ENCODE results near the gene USP20.
"Not testable (repeated sequence)": the region's sequence is repeated elsewhere in the genome, so short reads cannot be mapped to it uniquely, and the experiment has no call there.

USP20 gene

DNA sequence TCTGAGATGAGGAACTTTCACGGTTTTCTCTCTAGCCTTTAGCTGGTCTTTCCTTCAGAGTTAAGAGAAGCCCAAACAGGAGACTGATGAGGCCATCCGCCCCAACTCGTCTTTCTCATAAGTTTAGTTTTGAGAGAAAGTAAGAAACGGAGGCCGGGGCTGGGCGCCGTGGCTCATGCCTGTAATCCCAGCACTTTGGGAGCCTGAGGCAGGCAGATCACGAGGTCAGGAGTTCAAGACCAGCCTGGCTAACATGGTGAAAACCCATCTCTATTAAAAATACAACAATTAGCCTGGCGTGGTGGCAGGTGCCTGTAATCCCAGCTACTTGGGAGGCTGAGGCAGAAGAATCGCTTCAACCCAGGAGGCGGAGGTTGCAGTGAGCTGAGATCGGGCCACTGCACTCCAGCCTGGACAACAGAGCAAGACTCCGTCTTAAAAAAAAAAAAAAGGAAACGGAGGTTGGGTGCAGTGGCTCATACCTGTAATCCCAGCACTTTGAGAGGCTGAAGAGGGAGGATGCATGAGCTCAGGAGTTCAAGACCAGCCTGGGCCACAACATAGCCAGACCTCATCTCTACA is 55.6 kb downstream of the USP20 start:
- DNase-seq (ENCODE audit: low spot score), result not testable (repeated sequence)

GRCh38 chr9:129891569-129891968 is 56.3 kb downstream of the USP20 start:
- no peak for DNase-seq (ENCODE audit: low spot score)

GRCh38 chr9:129894120-129894823 is 59.0 kb downstream of the USP20 start:
- no peak for DNase-seq (ENCODE audit: low spot score)

- no peak for DNase-seq (ENCODE audit: low spot score)
These were observed 60.4 kb downstream of the USP20 start for GRCh38 chr9:129895376-129896268.

DNA sequence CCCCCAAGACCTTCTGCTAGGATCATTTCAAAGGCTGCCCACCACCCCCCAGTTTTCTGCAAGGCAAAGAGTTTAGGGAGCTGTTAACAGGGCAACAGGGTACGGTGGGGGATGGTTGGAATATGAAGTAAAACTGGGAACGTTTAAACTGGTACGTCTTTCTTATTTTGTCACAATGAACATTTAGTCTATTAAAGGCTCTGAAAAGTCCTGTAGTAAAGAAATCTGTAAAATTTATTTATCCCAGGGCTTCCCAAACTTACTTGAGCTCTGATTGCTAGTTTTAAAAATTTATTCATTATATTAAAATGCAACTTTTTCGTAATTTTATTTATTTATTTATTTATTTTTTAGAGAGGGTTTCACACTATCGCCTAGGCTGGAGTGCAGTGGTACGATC is 62.0 kb downstream of the USP20 start:
- DNase-seq (ENCODE audit: low spot score), result no peak

GRCh38 chr9:129898185-129898584 is 62.9 kb downstream of the USP20 start:
- DNase-seq (ENCODE audit: low spot score), result peak; percentile 43

DNA sequence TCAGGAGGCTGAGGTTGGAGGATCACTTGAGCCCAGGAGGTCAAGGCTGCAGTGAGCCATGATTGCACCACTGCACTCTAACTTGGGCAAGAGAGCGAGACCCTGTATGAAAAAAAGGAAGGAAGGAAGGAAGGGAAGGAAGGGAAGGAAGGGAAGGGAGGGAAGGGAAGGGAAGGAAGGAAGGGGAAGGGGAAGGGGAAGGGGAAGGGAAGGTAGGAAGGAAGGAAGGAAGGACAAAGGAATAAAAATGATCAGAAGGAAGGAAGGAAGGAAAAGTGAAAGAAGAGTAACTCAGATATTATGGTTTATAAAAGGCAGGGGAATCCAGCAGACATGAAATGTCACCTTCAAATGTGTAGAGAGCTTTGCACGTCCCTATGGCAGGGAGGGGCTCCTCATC is 64.4 kb downstream of the USP20 start:
- DNase-seq (ENCODE audit: low spot score), result no peak

DNA sequence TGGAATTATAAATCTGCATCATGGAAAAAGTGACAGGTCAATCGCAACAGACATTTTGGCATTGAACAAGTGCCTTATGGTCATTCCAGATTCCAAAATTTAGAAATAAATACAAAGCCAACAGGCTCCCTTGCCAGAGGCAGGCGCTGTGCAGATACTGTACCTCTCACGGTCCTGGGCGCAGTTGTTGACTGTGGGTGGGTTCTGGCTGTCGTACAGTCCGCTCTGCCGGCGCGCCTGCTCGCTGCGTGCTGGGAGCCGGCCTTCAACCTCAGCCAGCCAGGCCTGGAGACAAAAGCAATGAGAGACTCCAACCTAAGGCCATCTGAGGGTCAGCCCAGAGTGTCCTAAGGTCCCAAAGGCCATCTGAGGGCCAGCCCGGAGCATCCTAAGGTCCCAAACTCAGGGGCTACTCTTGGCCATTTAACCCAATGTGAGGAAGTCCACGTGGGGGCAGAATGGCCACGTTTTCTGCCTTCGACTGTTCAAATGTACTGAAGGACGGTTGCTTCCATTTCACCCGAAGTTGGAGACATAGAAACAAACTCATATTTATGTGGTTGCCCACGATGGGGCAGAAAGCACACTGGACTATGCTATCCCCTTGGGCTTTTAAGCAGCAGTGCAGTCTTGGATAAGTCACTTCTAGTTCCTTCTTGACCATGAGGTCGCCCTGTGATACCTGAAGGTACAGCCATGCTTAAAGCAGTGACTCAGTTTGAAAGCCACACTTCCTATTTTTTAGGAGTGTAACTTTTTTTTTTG is 65.2 kb downstream of the USP20 start:
- no peak for DNase-seq (ENCODE audit: low spot score)

- DNase-seq (ENCODE audit: low spot score), result no peak
These were observed 66.9 kb downstream of the USP20 start for GRCh38 chr9:129901993-129902739.

DNA sequence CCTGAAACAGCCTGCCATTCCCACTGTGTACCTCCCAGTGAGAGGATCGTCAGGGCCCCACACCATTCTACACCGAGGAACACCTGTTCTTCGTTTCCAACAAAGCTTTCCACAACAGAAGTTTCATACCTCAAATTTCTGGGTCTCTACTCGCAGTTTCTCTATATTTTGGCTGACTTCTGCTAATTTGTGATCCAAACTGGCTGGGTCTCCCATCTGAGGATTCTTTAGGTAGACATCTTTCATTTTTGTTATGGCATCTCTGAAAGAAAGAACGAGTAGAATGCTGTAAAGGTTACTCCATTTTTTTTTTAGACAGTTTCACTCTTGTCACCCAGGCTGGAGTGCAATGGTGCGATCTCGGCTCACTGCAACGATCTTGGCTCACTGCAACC is 67.5 kb downstream of the USP20 start:
- DNase-seq (ENCODE audit: low spot score), result no peak

- no peak for DNase-seq (ENCODE audit: low spot score)
These were observed 69.5 kb downstream of the USP20 start for GRCh38 chr9:129904734-129905133.

DNA sequence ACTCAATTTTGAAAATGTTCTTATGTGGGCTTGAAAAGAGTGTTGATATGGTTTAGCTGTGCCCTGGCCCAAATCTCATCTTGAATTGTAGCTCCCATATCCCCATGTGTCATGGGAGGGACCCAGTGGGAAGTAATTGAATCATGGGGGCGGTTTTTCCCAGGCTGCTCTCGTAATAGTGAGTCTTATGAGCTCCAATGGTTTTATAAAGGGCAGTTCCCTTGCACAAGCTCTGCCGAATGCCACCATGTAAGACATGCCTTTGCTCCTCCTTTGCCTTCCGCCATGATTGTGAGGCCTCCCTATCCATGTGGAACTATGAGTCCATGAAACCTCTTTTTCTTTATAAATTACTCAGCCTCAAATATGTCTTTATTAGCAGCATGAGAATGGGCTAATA is 71.0 kb downstream of the USP20 start:
- no peak for DNase-seq (ENCODE audit: low spot score)

DNA sequence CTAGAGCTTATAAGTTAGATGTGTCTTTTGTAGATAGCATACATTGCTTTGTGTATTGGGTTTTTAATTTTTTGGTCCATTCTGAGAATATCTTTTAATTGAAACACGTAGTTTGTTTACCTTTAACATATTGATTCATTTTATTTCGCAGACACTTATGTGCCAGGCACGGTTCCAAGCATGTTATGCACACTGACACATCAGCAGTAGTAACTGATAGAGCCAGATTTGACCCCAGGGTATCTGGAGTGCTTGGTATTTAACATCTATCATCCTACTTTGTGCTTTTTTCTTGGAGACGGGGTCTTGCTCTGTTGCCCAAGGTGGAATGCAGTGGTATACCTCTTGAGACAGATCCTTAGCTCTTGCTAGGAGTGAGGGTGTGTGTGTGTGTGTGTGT is 71.9 kb downstream of the USP20 start:
- DNase-seq (ENCODE audit: low spot score), result no peak

DNA sequence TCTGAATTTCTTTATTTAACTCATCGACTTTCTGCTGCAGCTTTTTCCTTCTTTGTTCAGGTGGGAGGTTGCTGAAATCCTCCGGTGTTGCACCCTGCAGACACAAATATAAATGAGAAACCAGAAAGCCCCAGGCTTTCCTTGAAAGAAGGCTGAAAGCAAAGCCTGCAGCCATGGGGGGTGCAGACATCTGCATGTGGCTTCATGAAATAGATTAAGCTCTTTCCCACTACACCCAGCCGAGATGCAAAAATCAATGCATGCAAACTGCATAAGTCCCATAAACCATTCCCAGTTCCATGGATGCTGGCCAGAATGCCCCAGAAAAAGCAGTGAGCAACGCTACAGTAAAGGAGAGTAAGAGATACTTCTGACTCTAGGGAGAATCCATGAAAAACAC is 73.6 kb downstream of the USP20 start:
- no peak for DNase-seq (ENCODE audit: low spot score)

GRCh38 chr9:129909851-129910250 is 74.6 kb downstream of the USP20 start:
- DNase-seq (ENCODE audit: low spot score), result no peak

- peak; percentile 95 for DNase-seq (ENCODE audit: low spot score)
These were observed 75.6 kb downstream of the USP20 start for GRCh38 chr9:129910628-129911567.

- no peak for DNase-seq (ENCODE audit: low spot score)
These were observed 78.8 kb downstream of the USP20 start for GRCh38 chr9:129914051-129914450.

- no peak for DNase-seq (ENCODE audit: low spot score)
These were observed 81.4 kb downstream of the USP20 start for GRCh38 chr9:129916707-129917106.

DNA sequence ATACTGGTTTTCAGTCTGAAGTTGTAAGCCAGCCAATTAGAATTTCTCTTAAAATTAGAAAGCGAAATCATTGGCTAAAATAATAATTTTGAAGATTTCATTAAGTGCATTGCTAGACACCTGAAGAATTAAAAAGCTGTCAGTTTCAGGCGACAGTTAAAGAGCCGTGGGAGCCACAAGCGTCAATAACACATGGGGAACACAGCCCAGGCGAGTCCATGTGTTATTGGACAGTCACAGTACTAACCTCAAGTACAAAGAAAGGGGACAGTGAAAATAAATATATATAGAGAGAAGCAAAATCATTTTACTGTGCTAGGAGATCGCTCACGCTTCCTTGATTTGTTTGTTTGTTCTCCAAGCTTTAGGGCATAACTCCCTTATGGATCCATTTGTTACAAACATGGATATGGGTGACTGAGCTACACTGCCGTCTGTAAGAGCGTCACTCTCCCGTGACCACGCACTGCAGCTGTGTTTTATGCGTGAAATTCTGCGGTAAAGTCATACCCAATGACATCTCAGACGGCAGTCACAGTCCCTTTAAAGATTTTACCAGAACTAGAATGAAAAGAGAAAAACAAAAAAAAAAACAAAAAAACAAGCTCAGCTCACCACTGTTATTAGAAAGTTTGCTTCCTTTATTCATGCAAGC is 83.2 kb downstream of the USP20 start:
- DNase-seq (ENCODE audit: low spot score), result no peak

- DNase-seq (ENCODE audit: low spot score), result no peak
These were observed 84.0 kb downstream of the USP20 start for GRCh38 chr9:129919277-129919676.
